ENCODE measurements around the gene FOXA1. TPM values are rescaled to one million over a fixed set of nuclear protein-coding genes. Genes with fewer than 3 reads are reported as not detected.

Gene FOXA1
- total and polyA plus RNA-seq, 10 donors, result not detected

GRCh38 chr14:37599507-37600368, 4.7 kb upstream of the FOXA1 start:
- WGBS, 5 donors, result 2 to 5% (median 4%) methylated on average over 32 to 57 of the region's 57 CpGs
- Histone ChIP-seq H3K36me3 (no peaks in the 10 kb centered on the region), H3K9me3 (peaks cover 0 to 14% (median 0%) of the 10 kb centered on the region in 8 donors), H3K4me1 (peaks cover 8 to 41% (median 22%) of the 10 kb centered on the region in 6 donors), H3K4me3 (peak overlapping the region in 2 of 8 donors; percentile 3 to 49), H3K27ac (no peak overlapping the region), H3K27me3 (replicated peaks in 1 of 7) (peaks cover 5 to 100% (median 94%) of the 10 kb centered on the region in 7 donors)
- no peak for TF ChIP-seq POLR2A (IDR thresholded peaks at IDR 0.05)
- no peak for TF ChIP-seq CTCF (IDR thresholded peaks at IDR 0.05 in 8 of 11, conservative IDR thresholded peaks at IDR 0.05 in 3 of 11)
- no peak for TF ChIP-seq POLR2AphosphoS5 (IDR thresholded peaks at IDR 0.05)
- DNase-seq, result no peak
- intact Hi-C loops (cut with DNase I; ENCODE audit: low total_unique reads), result no loop called here

- H3K27me3 ChIP-seq (replicated peaks in 1 of 7), result peaks cover 5 to 100% (median 97%) of the 10 kb centered on the region in 7 donors
- peak overlapping the region in 2 of 8 donors; percentile 10 to 49 for H3K4me3 ChIP-seq
- TF ChIP-seq POLR2AphosphoS5 (IDR thresholded peaks at IDR 0.05) (no peak), CTCF (IDR thresholded peaks at IDR 0.05 in 8 of 11, conservative IDR thresholded peaks at IDR 0.05 in 3 of 11) (no peak), POLR2A (IDR thresholded peaks at IDR 0.05) (no peak)
- DNase-seq, result no peak
- peaks cover 11 to 49% (median 27%) of the 10 kb centered on the region in 6 donors for H3K4me1 ChIP-seq
- intact Hi-C loops (cut with DNase I; ENCODE audit: low total_unique reads), result no loop called here
- H3K9me3 ChIP-seq, result peaks cover 0 to 14% (median 0%) of the 10 kb centered on the region in 8 donors
- WGBS, 5 donors, result 10 to 16% (median 12%) methylated on average over 32 to 36 of the region's 36 CpGs
- no peaks in the 10 kb centered on the region for H3K36me3 ChIP-seq
- no peak overlapping the region for H3K27ac ChIP-seq
These were observed 3.9 kb upstream of the FOXA1 start for GRCh38 chr14:37598747-37599506.

DNA sequence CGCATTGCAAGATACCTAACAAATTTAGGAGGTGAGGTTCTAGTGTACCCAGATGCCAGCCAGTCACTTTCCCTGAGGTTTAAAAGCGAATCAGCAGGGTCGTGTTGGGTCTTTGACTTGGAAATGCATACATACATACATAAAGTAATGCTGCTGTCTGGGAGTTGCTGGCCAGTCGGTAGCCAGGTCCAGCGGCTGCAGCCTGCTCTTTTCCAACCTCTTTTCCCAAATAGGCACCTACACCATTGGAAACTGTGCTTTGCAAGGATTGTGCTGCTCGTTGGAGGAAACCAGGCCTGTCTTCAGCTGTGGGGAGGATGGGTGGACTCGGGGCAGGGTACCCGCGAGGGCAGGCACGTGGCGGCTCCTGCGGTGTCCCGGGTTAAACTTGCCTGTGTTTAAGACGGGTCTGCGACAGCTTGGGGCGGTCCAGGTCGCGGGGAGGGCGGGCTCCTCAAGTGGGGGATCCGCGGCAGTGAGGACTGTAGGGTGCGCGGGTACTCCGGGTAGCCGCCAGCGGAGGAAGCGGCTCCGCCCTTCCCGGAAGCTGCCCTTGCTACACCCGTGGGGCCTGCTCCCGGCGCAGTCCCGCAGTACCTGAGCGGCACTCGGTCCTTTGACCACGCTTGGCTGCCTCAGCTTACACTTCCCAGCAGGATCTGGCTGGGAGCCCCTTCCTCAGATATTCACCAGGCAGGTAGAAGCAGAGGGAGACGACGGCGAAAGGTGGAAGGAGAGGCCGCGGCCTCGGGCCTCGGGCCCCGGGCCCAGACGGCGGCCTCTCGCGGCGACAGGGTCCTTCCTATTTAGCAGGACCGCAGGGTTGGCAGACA, 3.1 kb upstream of the FOXA1 start:
- H3K27me3 ChIP-seq (replicated peaks in 1 of 7), result peaks cover 5 to 100% (median 97%) of the 10 kb centered on the region in 7 donors
- H3K36me3 ChIP-seq, result no peaks in the 10 kb centered on the region
- intact Hi-C loops (cut with DNase I; ENCODE audit: low total_unique reads), result no loop called here
- H3K4me1 ChIP-seq, result peaks cover 11 to 51% (median 27%) of the 10 kb centered on the region in 6 donors
- H3K9me3 ChIP-seq, result peaks cover 0 to 14% (median 0%) of the 10 kb centered on the region in 8 donors
- DNase-seq, result no peak
- TF ChIP-seq POLR2AphosphoS5 (IDR thresholded peaks at IDR 0.05), result no peak
- TF ChIP-seq POLR2A (IDR thresholded peaks at IDR 0.05), result no peak
- no peak for TF ChIP-seq CTCF (IDR thresholded peaks at IDR 0.05 in 8 of 11, conservative IDR thresholded peaks at IDR 0.05 in 3 of 11)
- no peak overlapping the region for H3K27ac ChIP-seq
- H3K4me3 ChIP-seq, result peak overlapping the region in 3 of 8 donors; percentile 4 to 49 (median 10)
- 5 to 9% (median 7%) methylated on average over 22 to 50 of the region's 50 CpGs for WGBS, 5 donors

Measured in spleen (tissue), 11 donors.